Body of pancreas (tissue), 4 donors: Measurements from ENCODE around the gene HGFAC. TPM values are rescaled to one million over a fixed set of nuclear protein-coding genes. Genes with fewer than 3 reads are reported as not detected.
A peak's percentile ranks its signal among the peaks of the same experiment; 100 is the strongest.

Experiments used
- ATAC-seq: fragments of 150-250 bp; one replicate; pipeline ENCODE4 v1.9.1; 2016
- DNase-seq, 4 donors: peaks; one replicate each; pipeline ENCODE4 v3.0.0-alpha.2; 2019
- H3K27ac ChIP-seq, 4 donors: fragments of 200-600 bp; sonication (generic); 1 replicate in 3 of 4; 2 replicates in 1 of 4; pipeline versions ENCODE4 v1.5.1 to v1.6.1; 2016 to 2019; ENCODE audit warnings: mild to moderate bottlenecking in 1 of 4, mixed read lengths in 1 of 4, moderate library complexity in 1 of 4
- H3K27me3 ChIP-seq, 2 donors: fragments of 200-600 bp; sonication (generic); one replicate each; pipeline ENCODE4 v1.6.0; 2016; ENCODE audit warnings: mild to moderate bottlenecking in 1 of 2
- H3K36me3 ChIP-seq, 2 donors: fragments of 200-600 bp; sonication (generic); replicated peaks in 1 of 2; 2 replicates each; pipeline ENCODE4 v1.5.1; 2016; ENCODE audit warnings: low read depth in 2 of 2; ENCODE audit not compliant: insufficient read depth in 1 of 2
- H3K4me1 ChIP-seq: fragments of 200-600 bp; sonication (generic); one replicate; pipeline ENCODE4 v1.6.0; 2016
- H3K4me3 ChIP-seq, 2 donors: fragments of 200-600 bp; sonication (generic); 1 replicate in 1 of 2; 2 replicates in 1 of 2; pipeline ENCODE4 v1.5.1; 2016 to 2019
- H3K9me3 ChIP-seq, 3 donors: fragments of 200-600 bp; sonication (generic); 1 replicate in 2 of 3; 2 replicates in 1 of 3; pipeline ENCODE4 v1.5.1; 2016
- CTCF ChIP-seq, 7 experiments: fragments of 450-650 bp in 4 of 7; fragments of 200-600 bp in 3 of 7; sonication (generic) in 3 of 7; IDR thresholded peaks; one replicate each; pipeline ENCODE4 v1.5.1; 2016 to 2019; ENCODE audit warnings: antibody characterized with exemption in 7 of 7
- POLR2A ChIP-seq, 3 donors: fragments of 450-650 bp; IDR thresholded peaks; one replicate each; pipeline ENCODE4 v1.6.1; 2016; ENCODE audit warnings: antibody characterized with exemption in 3 of 3, mild to moderate bottlenecking in 2 of 3
- WGBS, 2 donors: methylation state at CpG; one replicate each; pipeline ENCODE4 v1.1.5; 2017; 5-methylcytosine and 5-hydroxymethylcytosine counted together
- intact Hi-C: fragments of 100-400 bp; cut with DNase I; formaldehyde crosslinking; loops from one replicate; pipeline ENCODE4 v1.15.1; 2023
- total RNA-seq, 2 donors: library from RNA; depleted of rRNA; stranded (reverse); fragments of >200 nt; gene quantifications; one replicate each; pipeline ENCODE4 v1.1.0, GENCODE V29; 2016

Gene HGFAC
- total RNA-seq, 2 donors from 2014 or later: 0.78 TPM; not detected in 1

GRCh38 chr4:3469386-3470243 is 27.8 kb downstream of the HGFAC start:
- peak; percentile 25 for ATAC-seq

GRCh38 chr4:3470244-3471097 is 28.7 kb downstream of the HGFAC start:
- ATAC-seq: peak; percentile 20
- no peaks in the 10 kb centered on the region for H3K27me3 ChIP-seq
- 53 to 55% methylated on average over 22 to 25 of the region's 25 CpGs for WGBS, 2 donors
- TF ChIP-seq CTCF (IDR thresholded peaks at IDR 0.05) (peak in 1 of 7 experiments; percentile 14), POLR2A (IDR thresholded peaks at IDR 0.05) (no peak)
- peak; percentile 68 to 86 (median 80) for DNase-seq
- no peak overlapping the region for H3K4me3 ChIP-seq
- no peaks in the 10 kb centered on the region for H3K36me3 ChIP-seq
- intact Hi-C loops: no loop called here
- no peaks in the 10 kb centered on the region for H3K9me3 ChIP-seq
- H3K27ac ChIP-seq: peak overlapping the region; percentile 41 to 76 (median 52)
- peaks cover 49% of the 10 kb centered on the region for H3K4me1 ChIP-seq

More at GRCh38 chr4:3469386-3470243, 27.8 kb downstream of the HGFAC start:
- no peak for TF ChIP-seq CTCF (IDR thresholded peaks at IDR 0.05)
- TF ChIP-seq POLR2A (IDR thresholded peaks at IDR 0.05): no peak
- peak; percentile 59 to 89 (median 66) for DNase-seq
- Histone ChIP-seq H3K4me1 (peaks cover 52% of the 10 kb centered on the region), H3K9me3 (no peaks in the 10 kb centered on the region), H3K27me3 (no peaks in the 10 kb centered on the region), H3K4me3 (no peak overlapping the region), H3K36me3 (no peaks in the 10 kb centered on the region), H3K27ac (peak overlapping the region in 3 of 4 donors; percentile 41 to 76 (median 58))
- 50 to 76% methylated on average over 19 to 26 of the region's 31 CpGs for WGBS, 2 donors
- intact Hi-C loops: no loop called here

- intact Hi-C loops: no loop called here
- 89 to 97% methylated on average over 20 to 23 of the region's 23 CpGs for WGBS, 2 donors
- DNase-seq (no peak), ATAC-seq (no peak)
- Histone ChIP-seq H3K4me1 (peaks cover 49% of the 10 kb centered on the region), H3K4me3 (no peak overlapping the region), H3K36me3 (no peaks in the 10 kb centered on the region), H3K27ac (peak overlapping the region in 3 of 4 donors; percentile 45 to 76 (median 58)), H3K27me3 (no peaks in the 10 kb centered on the region), H3K9me3 (no peaks in the 10 kb centered on the region)
- TF ChIP-seq CTCF (IDR thresholded peaks at IDR 0.05) (no peak), POLR2A (IDR thresholded peaks at IDR 0.05) (no peak)
Observed at GRCh38 chr4:3471098-3471760, 29.5 kb downstream of the HGFAC start.

- intact Hi-C loops: no loop called here
Observed at GRCh38 chr4:3471886-3472285, 30.1 kb downstream of the HGFAC start.

More at GRCh38 chr4:3471886-3472285, 30.1 kb downstream of the HGFAC start:
- Histone ChIP-seq H3K9me3 (no peaks in the 10 kb centered on the region), H3K27me3 (no peaks in the 10 kb centered on the region), H3K4me1 (peaks cover 49% of the 10 kb centered on the region), H3K36me3 (no peaks in the 10 kb centered on the region), H3K4me3 (no peak overlapping the region), H3K27ac (peak overlapping the region; percentile 54 to 79 (median 74))
- ATAC-seq (no peak), DNase-seq (no peak)
- TF ChIP-seq CTCF (IDR thresholded peaks at IDR 0.05) (no peak), POLR2A (IDR thresholded peaks at IDR 0.05) (no peak)
- 78 to 85% methylated on average over 9 to 15 of the region's 15 CpGs for WGBS, 2 donors
